22Rv1 (cell line): ENCODE data around the gene PRPSAP2.

Experiments used
- ZFX ChIP-seq: fragments of 450-650 bp; IDR thresholded peaks from 2 replicates; pipeline ENCODE4 v1.6.1; 2017; ENCODE audit warnings: antibody characterized with exemption, borderline replicate concordance
- TF ChIP-seq, protein P1 (sequence below): fragments of 450-650 bp; IDR thresholded peaks from 2 replicates; pipeline ENCODE4 v1.5.1; 2017; ENCODE audit warnings: mild to moderate bottlenecking

DNA sequence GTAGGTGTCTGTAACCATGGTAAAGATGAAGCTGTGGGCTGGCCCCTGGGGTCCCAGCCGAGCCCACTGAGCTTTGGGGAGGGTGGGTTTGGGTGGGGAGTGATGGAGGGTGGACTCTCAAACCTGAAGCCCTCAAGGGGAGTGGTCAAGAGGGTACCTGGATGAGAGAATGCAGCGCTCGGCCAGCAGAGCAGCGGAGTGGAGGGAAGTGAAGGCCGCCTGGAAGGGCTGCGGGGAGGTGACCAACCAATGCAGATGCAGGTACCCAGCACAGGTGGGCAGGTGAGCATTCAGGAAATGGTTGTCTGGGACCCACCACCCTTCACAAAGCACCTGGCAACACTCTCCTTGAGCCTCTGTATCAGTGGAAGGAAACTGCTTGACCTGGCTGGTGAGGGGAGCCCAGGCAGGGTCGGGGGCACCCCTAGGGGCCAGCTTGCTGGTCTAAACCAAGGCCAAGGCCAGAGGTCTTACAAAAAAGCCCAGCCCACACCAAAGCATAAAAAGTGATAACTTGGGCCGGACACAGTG is 90.6 kb downstream of the PRPSAP2 start:
- TF ChIP-seq, protein P1, sequence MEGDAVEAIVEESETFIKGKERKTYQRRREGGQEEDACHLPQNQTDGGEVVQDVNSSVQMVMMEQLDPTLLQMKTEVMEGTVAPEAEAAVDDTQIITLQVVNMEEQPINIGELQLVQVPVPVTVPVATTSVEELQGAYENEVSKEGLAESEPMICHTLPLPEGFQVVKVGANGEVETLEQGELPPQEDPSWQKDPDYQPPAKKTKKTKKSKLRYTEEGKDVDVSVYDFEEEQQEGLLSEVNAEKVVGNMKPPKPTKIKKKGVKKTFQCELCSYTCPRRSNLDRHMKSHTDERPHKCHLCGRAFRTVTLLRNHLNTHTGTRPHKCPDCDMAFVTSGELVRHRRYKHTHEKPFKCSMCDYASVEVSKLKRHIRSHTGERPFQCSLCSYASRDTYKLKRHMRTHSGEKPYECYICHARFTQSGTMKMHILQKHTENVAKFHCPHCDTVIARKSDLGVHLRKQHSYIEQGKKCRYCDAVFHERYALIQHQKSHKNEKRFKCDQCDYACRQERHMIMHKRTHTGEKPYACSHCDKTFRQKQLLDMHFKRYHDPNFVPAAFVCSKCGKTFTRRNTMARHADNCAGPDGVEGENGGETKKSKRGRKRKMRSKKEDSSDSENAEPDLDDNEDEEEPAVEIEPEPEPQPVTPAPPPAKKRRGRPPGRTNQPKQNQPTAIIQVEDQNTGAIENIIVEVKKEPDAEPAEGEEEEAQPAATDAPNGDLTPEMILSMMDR: no peak
- no peak for TF ChIP-seq ZFX
